ENCODE data around the gene CACNB4.
"Not testable (repeated sequence)": the region's sequence is repeated elsewhere in the genome, so short reads cannot be mapped to it uniquely, and the experiment has no call there.

CACNB4 gene

GRCh38 chr2:151907286-151908203 lies 191.3 kb downstream of the CACNB4 start:
- no peak for DNase-seq (ENCODE audit: low read depth in 1 of 2, low spot score in 1 of 2)

GRCh38 chr2:151906633-151906998 lies 192.2 kb downstream of the CACNB4 start:
- DNase-seq (ENCODE audit: low read depth in 1 of 2, low spot score in 1 of 2) = no peak

- no peak for DNase-seq (ENCODE audit: low read depth in 1 of 2, low spot score in 1 of 2)
These were observed 192.7 kb downstream of the CACNB4 start for GRCh38 chr2:151905963-151906632.

- DNase-seq (ENCODE audit: low read depth in 1 of 2, low spot score in 1 of 2) = no peak
These were observed 194.0 kb downstream of the CACNB4 start for GRCh38 chr2:151904807-151905206.

GRCh38 chr2:151904021-151904420 lies 194.8 kb downstream of the CACNB4 start:
- no peak for DNase-seq (ENCODE audit: low read depth in 1 of 2, low spot score in 1 of 2)

GRCh38 chr2:151902829-151903228 lies 196.0 kb downstream of the CACNB4 start:
- DNase-seq (ENCODE audit: low read depth in 1 of 2, low spot score in 1 of 2) = no peak

- no peak for DNase-seq (ENCODE audit: low read depth in 1 of 2, low spot score in 1 of 2)
These were observed 198.5 kb downstream of the CACNB4 start for GRCh38 chr2:151900331-151900730.

GRCh38 chr2:151899156-151899555 lies 199.7 kb downstream of the CACNB4 start:
- DNase-seq (ENCODE audit: low read depth in 1 of 2, low spot score in 1 of 2) = no peak

- DNase-seq (ENCODE audit: low read depth in 1 of 2, low spot score in 1 of 2) = no peak
These were observed 207.2 kb downstream of the CACNB4 start for GRCh38 chr2:151891566-151892194.

GRCh38 chr2:151887164-151887563 lies 211.7 kb downstream of the CACNB4 start:
- DNase-seq (ENCODE audit: low read depth in 1 of 2, low spot score in 1 of 2) = no peak

GRCh38 chr2:151886241-151886640 lies 212.6 kb downstream of the CACNB4 start:
- DNase-seq (ENCODE audit: low read depth in 1 of 2, low spot score in 1 of 2) = no peak

GRCh38 chr2:151882786-151883445 lies 215.9 kb downstream of the CACNB4 start:
- no peak for DNase-seq (ENCODE audit: low read depth in 1 of 2, low spot score in 1 of 2)

- DNase-seq (ENCODE audit: low read depth in 1 of 2, low spot score in 1 of 2) = no peak
These were observed 217.5 kb downstream of the CACNB4 start for GRCh38 chr2:151881342-151881741.

GRCh38 chr2:151880586-151880985 lies 218.3 kb downstream of the CACNB4 start:
- no peak for DNase-seq (ENCODE audit: low read depth in 1 of 2, low spot score in 1 of 2)

GRCh38 chr2:151878655-151879563 lies 219.9 kb downstream of the CACNB4 start:
- DNase-seq (ENCODE audit: low read depth in 1 of 2, low spot score in 1 of 2) = no peak

GRCh38 chr2:151878204-151878603 lies 220.6 kb downstream of the CACNB4 start:
- DNase-seq (ENCODE audit: low read depth in 1 of 2, low spot score in 1 of 2) = no peak

- not testable (repeated sequence) for DNase-seq (ENCODE audit: low read depth in 1 of 2, low spot score in 1 of 2)
These were observed 223.2 kb downstream of the CACNB4 start for GRCh38 chr2:151875631-151876030.

- DNase-seq (ENCODE audit: low read depth in 1 of 2, low spot score in 1 of 2) = no peak
These were observed 226.4 kb downstream of the CACNB4 start for GRCh38 chr2:151872463-151872862.

- DNase-seq (ENCODE audit: low read depth in 1 of 2, low spot score in 1 of 2) = no peak
These were observed 229.6 kb downstream of the CACNB4 start for GRCh38 chr2:151869291-151869690.

GRCh38 chr2:151862700-151863099 lies 236.1 kb downstream of the CACNB4 start:
- DNase-seq (ENCODE audit: low read depth in 1 of 2, low spot score in 1 of 2) = no peak

Data from activated CD4-positive, alpha-beta T cell treated with anti-CD3 and anti-CD28 coated beads, Interleukin-2, amount 50 U/mL, for 24 hours (primary cell).